HG02759 (cell line): ENCODE measurements around the gene ATG4C.
A peak's percentile ranks its signal among the peaks of the same experiment; 100 is the strongest.
"Not testable (repeated sequence)": the region's sequence is repeated elsewhere in the genome, so short reads cannot be mapped to it uniquely, and the experiment has no call there.

ENCODE experiments used
- ATAC-seq: cut with Tn5 transposase; IDR thresholded peaks from one replicate; pipeline ENCODE4 v1.9.1; 2021; ENCODE audit warnings: mild to moderate bottlenecking, moderate library complexity; ENCODE audit not compliant: unreplicated experiment

The ATG4C gene

GRCh38 chr1:62774006-62774405 lies 9.9 kb upstream of the ATG4C start:
- no peak for ATAC-seq

GRCh38 chr1:62774971-62775595 lies 8.8 kb upstream of the ATG4C start:
- no peak for ATAC-seq

- ATAC-seq: no peak
Observed at GRCh38 chr1:62778208-62778607, 5.7 kb upstream of the ATG4C start.

- no peak for ATAC-seq
Observed at GRCh38 chr1:62781841-62782543, 1.9 kb upstream of the ATG4C start.

GRCh38 chr1:62782544-62783212 lies 1.3 kb upstream of the ATG4C start:
- not testable (repeated sequence) for ATAC-seq

- peak; percentile 20 for ATAC-seq
Observed at GRCh38 chr1:62784509-62785365, 805 bp downstream of the ATG4C start.

GRCh38 chr1:62790716-62791115 lies 6.8 kb downstream of the ATG4C start:
- no peak for ATAC-seq

- no peak for ATAC-seq
Observed at GRCh38 chr1:62794053-62794452, 10.1 kb downstream of the ATG4C start.

- no peak for ATAC-seq
Observed at GRCh38 chr1:62796221-62796620, 12.3 kb downstream of the ATG4C start.

- no peak for ATAC-seq
Observed at GRCh38 chr1:62799688-62800087, 15.8 kb downstream of the ATG4C start.

GRCh38 chr1:62800281-62800680 lies 16.3 kb downstream of the ATG4C start:
- ATAC-seq: peak; percentile 53

- peak; percentile 99 for ATAC-seq
Observed at GRCh38 chr1:62800825-62801306, 16.9 kb downstream of the ATG4C start.

- peak; percentile 52 for ATAC-seq
Observed at GRCh38 chr1:62809788-62810187, 25.9 kb downstream of the ATG4C start.

GRCh38 chr1:62810420-62811274 lies 26.7 kb downstream of the ATG4C start:
- ATAC-seq: peak; percentile 94

- ATAC-seq: no peak
Observed at GRCh38 chr1:62823556-62823955, 39.6 kb downstream of the ATG4C start.

- no peak for ATAC-seq
Observed at GRCh38 chr1:62826901-62827300, 43.0 kb downstream of the ATG4C start.

GRCh38 chr1:62827786-62828185 lies 43.9 kb downstream of the ATG4C start:
- not testable (repeated sequence) for ATAC-seq

- ATAC-seq: no peak
Observed at GRCh38 chr1:62832276-62832675, 48.3 kb downstream of the ATG4C start.

GRCh38 chr1:62833529-62833928 lies 49.6 kb downstream of the ATG4C start:
- no peak for ATAC-seq

- no peak for ATAC-seq
Observed at GRCh38 chr1:62834400-62834961, 50.5 kb downstream of the ATG4C start.
